ENCODE data around the gene CEL. TPM values are rescaled to one million over a fixed set of nuclear protein-coding genes. Genes with fewer than 3 reads are reported as not detected.
"Not testable (repeated sequence)": the region's sequence is repeated elsewhere in the genome, so short reads cannot be mapped to it uniquely, and the experiment has no call there.

Gene CEL
- 1 to 10 TPM; 1.4 to 2.3 TPM for total RNA-seq

DNA sequence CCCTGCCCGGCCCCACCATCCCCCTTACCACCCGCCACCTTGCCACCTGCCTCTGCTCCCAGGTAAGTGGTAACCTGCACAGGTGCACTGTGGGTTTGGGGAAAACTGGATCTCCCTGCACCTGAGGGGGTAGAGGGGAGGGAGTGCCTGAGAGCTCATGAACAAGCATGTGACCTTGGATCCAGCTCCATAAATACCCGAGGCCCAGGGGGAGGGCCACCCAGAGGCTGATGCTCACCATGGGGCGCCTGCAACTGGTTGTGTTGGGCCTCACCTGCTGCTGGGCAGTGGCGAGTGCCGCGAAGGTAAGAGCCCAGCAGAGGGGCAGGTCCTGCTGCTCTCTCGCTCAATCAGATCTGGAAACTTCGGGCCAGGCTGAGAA, at the start of gene CEL:
TSS of gene CEL (plus strand) at position 218 of the 382 bp plus-strand sequence. CDS start at position 240, 22 bp downstream.
- H3K27me3 Mint-ChIP-seq; DNase-seq; H3K36me3 Mint-ChIP-seq; ATAC-seq (ENCODE audit: low read depth); POLR2A ChIA-PET; H3K9me3 Mint-ChIP-seq: not testable (repeated sequence)
- peak within 1 kb of the TSS; percentile 55 for H3K27ac Mint-ChIP-seq
- H3K4me3 Mint-ChIP-seq = peak within 1 kb of the TSS; percentile 35
- peaks cover 36% of the 10 kb centered on the region for H3K4me1 Mint-ChIP-seq

DNA sequence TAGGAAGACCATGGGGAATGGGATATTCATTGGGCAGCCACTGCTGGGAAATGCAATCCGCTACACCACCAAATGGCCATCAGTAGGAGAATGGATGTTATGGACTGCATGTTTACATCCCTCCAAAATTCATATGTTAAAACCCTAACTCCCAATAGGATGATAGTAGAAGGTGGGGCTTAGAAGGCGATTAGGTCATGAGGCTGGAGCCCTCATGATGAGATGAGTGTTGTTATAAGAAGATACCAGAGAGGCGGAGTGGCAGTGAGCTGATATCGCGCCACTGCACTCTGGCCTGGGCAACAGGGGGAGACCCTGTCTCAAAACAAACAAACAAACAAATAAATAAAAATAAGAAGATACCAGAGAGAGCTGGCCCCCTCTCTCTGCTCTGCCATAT, 47.1 kb upstream of the CEL start:
- H3K9me3 Mint-ChIP-seq = peaks cover 6% of the 10 kb centered on the region
- no peak for ATAC-seq (ENCODE audit: low read depth)
- H3K27me3 Mint-ChIP-seq = peaks cover 52% of the 10 kb centered on the region
- no peaks in the 10 kb centered on the region for H3K4me1 Mint-ChIP-seq
- H3K4me3 Mint-ChIP-seq = no peak overlapping the region
- POLR2A ChIA-PET = no interaction called here
- no peak overlapping the region for H3K27ac Mint-ChIP-seq
- no peak for DNase-seq
- H3K36me3 Mint-ChIP-seq = no peaks in the 10 kb centered on the region

DNA sequence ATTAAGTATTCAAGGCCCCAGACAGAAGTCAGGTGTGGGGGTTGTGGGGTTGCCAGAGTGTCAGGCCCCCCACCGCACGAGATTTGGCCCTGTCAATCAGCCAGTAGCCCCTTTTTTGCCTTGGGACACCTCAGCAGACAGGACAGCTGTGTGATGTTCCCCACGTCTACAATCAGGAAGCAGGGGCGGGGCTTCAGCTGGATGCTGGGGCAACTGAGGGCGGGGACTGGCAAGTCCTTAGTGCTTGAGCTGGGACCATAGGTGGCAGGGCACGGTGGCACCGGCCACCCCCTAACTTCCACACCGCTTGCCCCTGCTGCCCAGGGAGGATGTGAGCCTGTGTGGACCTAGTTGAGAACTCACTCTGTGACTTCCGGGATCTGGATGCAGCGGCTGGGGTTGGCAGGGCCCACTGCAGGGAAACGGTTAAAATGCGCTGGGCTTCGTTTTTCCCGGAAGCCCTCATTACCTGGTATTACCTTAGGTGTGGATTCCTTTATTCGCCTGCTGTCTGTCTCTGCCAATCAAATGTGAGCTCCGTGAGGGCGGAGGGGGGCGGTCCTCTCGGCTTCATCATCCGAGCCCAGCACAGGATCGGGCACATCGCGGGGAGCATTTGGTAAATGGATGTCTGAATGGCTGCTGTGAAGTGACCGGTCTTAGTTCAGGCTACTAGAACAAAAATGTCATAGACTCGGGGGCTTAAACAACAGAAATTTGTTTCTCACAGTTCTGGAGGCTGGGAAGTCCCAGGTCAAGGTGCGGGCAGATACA, 38.5 kb upstream of the CEL start:
- POLR2A ChIA-PET = interaction anchor here (0.6 to 1.4 kb wide), 3 partner anchors 15 to 121 kb away, joined by 3 to 5 read pairs (median 3); no protein-coding TSS in a partner anchor
- H3K27ac Mint-ChIP-seq = peak overlapping the region; percentile 61
- H3K4me3 Mint-ChIP-seq = peak overlapping the region; percentile 61

DNA sequence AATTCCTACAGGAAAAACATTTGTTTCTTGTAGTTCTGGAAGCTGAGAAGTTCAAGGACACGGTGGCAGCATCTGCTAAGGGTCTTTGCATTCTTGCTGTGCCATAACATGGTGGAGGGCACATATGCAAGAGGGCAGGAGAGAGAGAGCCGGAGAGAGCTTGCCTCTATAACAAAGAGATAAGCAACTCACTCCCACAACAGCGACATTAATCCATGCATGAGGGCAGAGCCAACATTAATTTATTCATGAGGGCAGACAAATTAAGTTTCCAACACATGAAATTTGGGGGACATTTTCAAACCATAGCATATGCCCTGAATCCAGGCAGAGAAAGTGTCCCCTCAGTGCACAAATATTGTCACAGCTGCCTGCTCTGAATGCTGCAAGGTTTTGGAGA, 35.4 kb upstream of the CEL start:
- POLR2A ChIA-PET = no interaction called here
- no peak for DNase-seq
- no peaks in the 10 kb centered on the region for H3K9me3 Mint-ChIP-seq
- peaks cover 29% of the 10 kb centered on the region for H3K4me1 Mint-ChIP-seq
- no peak for ATAC-seq (ENCODE audit: low read depth)
- H3K4me3 Mint-ChIP-seq = no peak overlapping the region
- peaks cover 2% of the 10 kb centered on the region for H3K36me3 Mint-ChIP-seq
- no peak overlapping the region for H3K27ac Mint-ChIP-seq
- no peaks in the 10 kb centered on the region for H3K27me3 Mint-ChIP-seq

More for the DNA sequence above, 38.5 kb upstream of the CEL start:
- DNase-seq = peak; percentile 68
- ATAC-seq (ENCODE audit: low read depth) = peak; percentile 75
- H3K27me3 Mint-ChIP-seq = peaks cover 3% of the 10 kb centered on the region
- peaks cover 24% of the 10 kb centered on the region for H3K4me1 Mint-ChIP-seq
- no peaks in the 10 kb centered on the region for H3K9me3 Mint-ChIP-seq
- no peaks in the 10 kb centered on the region for H3K36me3 Mint-ChIP-seq

DNA sequence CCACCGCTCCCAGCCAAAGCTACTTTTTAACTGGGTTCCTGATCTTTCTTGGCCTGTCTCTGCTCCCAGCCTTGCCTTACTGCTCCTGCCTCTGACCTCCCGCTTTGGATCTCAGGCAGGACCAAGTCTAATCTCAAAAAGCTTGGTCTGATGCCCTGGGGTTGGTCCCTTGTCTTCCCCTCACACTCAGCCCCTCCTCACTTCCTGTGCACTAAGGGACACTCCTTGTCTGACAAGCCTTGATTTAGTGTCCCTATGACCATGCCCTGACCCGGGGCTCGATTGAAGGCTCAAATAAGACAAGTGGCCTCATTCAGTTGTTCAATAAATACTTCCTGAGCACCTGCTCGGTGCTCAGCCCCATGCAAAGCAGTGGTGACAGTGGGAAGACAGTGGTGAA, 34.6 kb upstream of the CEL start:
- DNase-seq = no peak
- no peaks in the 10 kb centered on the region for H3K9me3 Mint-ChIP-seq
- H3K4me1 Mint-ChIP-seq = peaks cover 35% of the 10 kb centered on the region
- no peak for ATAC-seq (ENCODE audit: low read depth)
- no peaks in the 10 kb centered on the region for H3K27me3 Mint-ChIP-seq
- H3K36me3 Mint-ChIP-seq = peaks cover 3% of the 10 kb centered on the region
- POLR2A ChIA-PET = no interaction called here
- no peak overlapping the region for H3K4me3 Mint-ChIP-seq
- H3K27ac Mint-ChIP-seq = no peak overlapping the region

DNA sequence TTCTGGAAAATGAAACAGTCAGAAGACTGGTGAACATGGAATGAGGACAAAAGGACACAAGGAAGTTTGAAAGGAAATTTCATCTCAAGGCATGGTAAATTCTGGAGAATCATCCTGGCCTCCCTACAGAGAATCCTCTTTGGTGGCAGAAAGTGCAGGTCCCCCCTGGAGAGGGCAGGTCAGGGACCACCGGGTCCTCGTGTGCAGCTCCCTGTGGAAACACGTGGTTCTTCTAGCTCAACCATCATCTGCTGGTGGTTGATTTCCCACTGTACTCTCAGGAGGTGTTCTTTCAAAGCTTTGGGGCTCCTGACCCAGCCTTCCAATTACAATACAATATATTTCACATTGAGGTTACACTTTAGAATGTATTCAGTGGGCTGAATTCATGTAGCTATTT, 33.6 kb upstream of the CEL start:
- POLR2A ChIA-PET = no interaction called here
- ATAC-seq (ENCODE audit: low read depth) (no peak), DNase-seq (no peak)
- peaks cover 36% of the 10 kb centered on the region for H3K4me1 Mint-ChIP-seq
- no peaks in the 10 kb centered on the region for H3K9me3 Mint-ChIP-seq
- no peak overlapping the region for H3K27ac Mint-ChIP-seq
- H3K27me3 Mint-ChIP-seq = no peaks in the 10 kb centered on the region
- peak overlapping the region; percentile 98 for H3K4me3 Mint-ChIP-seq
- H3K36me3 Mint-ChIP-seq = peaks cover 9% of the 10 kb centered on the region

DNA sequence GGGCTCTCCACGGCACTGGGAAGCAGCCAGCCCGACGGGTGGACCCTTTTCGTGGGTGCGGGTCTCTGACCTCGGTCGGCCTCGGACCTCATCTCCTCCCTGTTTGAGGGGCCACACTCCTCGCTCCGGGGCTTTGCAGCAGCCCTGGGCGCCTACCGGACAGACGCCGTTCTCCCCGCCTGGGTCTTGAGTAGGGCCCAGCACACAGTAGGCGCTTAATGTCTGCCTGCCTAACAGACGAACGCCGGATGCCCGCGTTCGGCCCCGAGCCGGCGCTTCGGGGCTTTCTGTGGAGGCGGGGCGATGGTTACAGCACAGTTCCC, 31.8 kb upstream of the CEL start:
- POLR2A ChIA-PET = interaction anchor here (0.7 to 4.7 kb wide), 25 partner anchors 8 to 1096 kb away, joined by 3 to 41 read pairs (median 5); partner anchors contain the start of gene TSC1
- H3K9me3 Mint-ChIP-seq = no peaks in the 10 kb centered on the region
- DNase-seq (no peak), ATAC-seq (ENCODE audit: low read depth) (peak; percentile 15)
- H3K36me3 Mint-ChIP-seq = peaks cover 9% of the 10 kb centered on the region
- H3K4me1 Mint-ChIP-seq = peaks cover 35% of the 10 kb centered on the region
- peak overlapping the region; percentile 98 for H3K4me3 Mint-ChIP-seq
- peak overlapping the region; percentile 91 for H3K27ac Mint-ChIP-seq
- H3K27me3 Mint-ChIP-seq = no peaks in the 10 kb centered on the region

DNA sequence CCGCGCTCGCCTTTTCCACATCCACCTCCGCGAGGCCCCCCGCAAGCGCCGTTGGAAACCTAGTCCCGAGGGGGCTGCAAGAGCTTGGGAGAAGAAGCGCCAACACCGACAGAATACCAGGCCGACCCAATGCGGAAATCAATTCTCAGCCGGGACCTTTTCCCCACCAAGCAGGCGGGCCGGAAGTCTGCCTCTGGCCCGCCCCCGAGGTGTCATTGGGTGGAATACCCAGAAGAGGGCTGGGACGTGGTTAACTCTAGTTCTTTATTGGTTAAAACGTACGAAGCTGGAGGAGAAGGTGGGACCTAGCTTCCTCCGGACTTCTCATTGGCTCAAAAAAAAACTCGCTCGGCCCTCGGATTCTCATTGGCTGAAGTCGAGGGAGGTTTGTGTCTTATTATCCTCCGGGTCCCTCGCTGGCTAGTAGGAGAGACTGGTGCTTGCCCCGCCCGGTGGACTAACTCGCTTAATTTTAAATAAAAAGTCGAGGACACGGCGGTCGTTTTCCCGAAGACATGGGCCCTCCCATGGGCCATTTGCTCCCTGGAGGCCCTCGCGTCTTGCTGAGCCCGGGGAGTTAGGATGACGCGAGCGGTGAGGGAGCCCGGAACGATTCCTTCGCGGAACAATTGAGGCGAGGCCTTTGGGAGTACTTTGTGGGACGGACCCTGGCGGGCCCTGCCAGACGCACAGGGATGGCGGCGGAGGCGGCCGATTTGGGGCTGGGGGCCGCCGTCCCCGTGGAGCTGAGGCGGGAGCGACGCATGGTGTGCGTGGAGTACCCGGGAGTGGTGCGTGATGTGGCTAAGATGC, 31.3 kb upstream of the CEL start, which contains the start of gene GTF3C5:
TSS of gene GTF3C5 (plus strand) at position 681 of the 813 bp plus-strand sequence. CDS start at position 696, 15 bp downstream.
- ATAC-seq (ENCODE audit: low read depth) (peak; percentile 98), DNase-seq (peak; percentile 88)
- Mint-ChIP-seq H3K36me3 (peaks cover 9% of the 10 kb centered on the region), H3K27me3 (no peaks in the 10 kb centered on the region), H3K27ac (peak within 1 kb of the TSS; percentile 91), H3K4me1 (peaks cover 35% of the 10 kb centered on the region), H3K4me3 (peak within 1 kb of the TSS; percentile 98), H3K9me3 (no peaks in the 10 kb centered on the region)
- POLR2A ChIA-PET = interaction anchor here (0.6 to 4.7 kb wide), 29 partner anchors 8 to 1096 kb away, joined by 3 to 41 read pairs (median 5); partner anchors contain the start of gene TSC1

DNA sequence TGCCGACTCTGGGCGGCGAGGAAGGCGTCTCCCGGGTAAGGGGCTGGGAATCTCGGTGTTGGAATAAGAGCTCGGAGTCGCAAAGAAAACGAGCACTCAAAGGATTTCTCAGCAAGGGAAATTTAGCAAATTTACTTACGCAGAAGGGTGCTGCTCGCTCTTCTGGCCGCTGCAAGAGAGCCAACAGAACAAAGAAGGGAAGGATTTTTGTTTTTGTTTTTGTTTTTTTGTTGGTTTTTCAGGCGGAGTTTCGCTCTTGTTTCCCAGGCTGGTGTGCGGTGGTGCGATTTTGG, 30.7 kb upstream of the CEL start:
- Mint-ChIP-seq H3K9me3 (no peaks in the 10 kb centered on the region), H3K4me3 (peak overlapping the region; percentile 98), H3K27ac (peak overlapping the region; percentile 91), H3K4me1 (peaks cover 35% of the 10 kb centered on the region), H3K36me3 (peaks cover 9% of the 10 kb centered on the region), H3K27me3 (no peaks in the 10 kb centered on the region)
- POLR2A ChIA-PET = interaction anchor here (0.7 to 4.7 kb wide), 17 partner anchors 8 to 340 kb away, joined by 3 to 41 read pairs (median 7); no protein-coding TSS in a partner anchor
- no peak for DNase-seq
- ATAC-seq (ENCODE audit: low read depth) = no peak

DNA sequence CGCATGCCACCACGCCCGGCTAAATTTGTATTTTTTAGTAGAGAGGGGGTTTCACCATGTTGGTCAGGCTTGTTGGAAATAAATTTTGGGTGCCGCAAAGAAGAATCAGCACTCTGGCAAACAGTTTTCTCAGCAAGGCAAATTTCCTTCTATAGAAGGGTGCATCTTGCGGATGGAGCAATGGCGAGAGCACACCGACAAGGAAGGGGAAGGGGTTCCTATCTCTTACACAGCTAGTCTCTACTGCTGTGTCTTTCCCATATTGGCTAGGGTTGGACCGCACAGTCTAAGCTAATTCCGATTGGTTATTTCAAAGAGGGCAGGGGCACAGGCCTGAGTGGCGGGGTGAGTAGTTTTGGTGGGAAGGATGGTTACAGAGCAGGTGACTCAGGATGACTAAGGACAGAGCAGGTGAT, 30.3 kb upstream of the CEL start:
- POLR2A ChIA-PET = interaction anchor here (1.3 to 4.7 kb wide), 16 partner anchors 7 to 339 kb away, joined by 3 to 41 read pairs (median 7); no protein-coding TSS in a partner anchor
- peaks cover 35% of the 10 kb centered on the region for H3K4me1 Mint-ChIP-seq
- no peaks in the 10 kb centered on the region for H3K27me3 Mint-ChIP-seq
- peak overlapping the region; percentile 98 for H3K4me3 Mint-ChIP-seq
- DNase-seq (no peak), ATAC-seq (ENCODE audit: low read depth) (no peak)
- H3K27ac Mint-ChIP-seq = peak overlapping the region; percentile 91
- no peaks in the 10 kb centered on the region for H3K9me3 Mint-ChIP-seq
- peaks cover 9% of the 10 kb centered on the region for H3K36me3 Mint-ChIP-seq

DNA sequence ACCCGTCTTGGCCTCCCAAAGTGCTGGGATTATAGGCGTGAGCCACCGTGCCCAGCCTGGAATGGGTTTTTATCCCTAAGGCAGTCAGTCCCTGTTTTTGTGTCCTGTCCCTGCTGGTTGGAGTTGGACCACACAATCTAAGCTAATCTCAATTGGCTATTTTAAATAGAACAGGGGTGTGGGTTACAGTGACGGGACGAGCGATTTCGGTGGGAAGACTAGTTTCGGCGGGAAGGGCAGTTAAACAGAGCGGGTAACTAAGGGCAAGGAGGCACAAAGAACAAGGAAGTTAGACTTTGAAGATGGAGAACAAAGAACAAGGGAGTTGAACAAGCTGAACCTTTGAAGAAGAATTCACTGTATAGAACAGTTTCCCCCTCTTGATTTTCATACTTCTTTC, 29.6 kb upstream of the CEL start:
- DNase-seq = no peak
- POLR2A ChIA-PET = interaction anchor here (4.7 kb wide), 1 partner anchor 26 kb away, joined by 41 read pairs; no protein-coding TSS in a partner anchor
- Mint-ChIP-seq H3K36me3 (peaks cover 9% of the 10 kb centered on the region), H3K27ac (peak overlapping the region; percentile 7), H3K4me3 (peak overlapping the region; percentile 98), H3K27me3 (no peaks in the 10 kb centered on the region), H3K9me3 (no peaks in the 10 kb centered on the region), H3K4me1 (peaks cover 33% of the 10 kb centered on the region)
- ATAC-seq (ENCODE audit: low read depth) = no peak

DNA sequence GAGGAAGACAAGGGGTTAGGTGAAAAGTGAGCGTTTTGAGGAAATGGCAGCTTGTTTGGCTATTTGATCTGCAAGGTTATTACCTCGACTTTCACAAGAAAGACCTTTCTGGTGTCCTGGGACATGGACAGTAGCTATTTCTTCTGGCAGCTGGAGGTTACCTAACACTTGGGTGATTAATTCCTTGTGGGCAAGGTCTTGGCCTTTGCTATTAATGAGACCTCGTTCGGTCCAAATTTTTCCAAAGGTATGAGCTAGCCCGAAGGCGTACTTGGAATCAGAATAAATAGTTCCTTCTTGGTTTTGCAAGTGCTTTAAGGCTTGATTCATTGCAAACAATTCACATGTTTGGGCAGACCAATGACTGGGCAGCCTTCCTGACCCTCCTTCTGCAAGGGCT, 26.1 kb upstream of the CEL start:
- Mint-ChIP-seq H3K36me3 (peaks cover 8% of the 10 kb centered on the region), H3K27ac (no peak overlapping the region), H3K27me3 (no peaks in the 10 kb centered on the region), H3K4me3 (no peak overlapping the region), H3K4me1 (peaks cover 26% of the 10 kb centered on the region), H3K9me3 (no peaks in the 10 kb centered on the region)
- POLR2A ChIA-PET = no interaction called here
- ATAC-seq (ENCODE audit: low read depth) (no peak), DNase-seq (no peak)

DNA sequence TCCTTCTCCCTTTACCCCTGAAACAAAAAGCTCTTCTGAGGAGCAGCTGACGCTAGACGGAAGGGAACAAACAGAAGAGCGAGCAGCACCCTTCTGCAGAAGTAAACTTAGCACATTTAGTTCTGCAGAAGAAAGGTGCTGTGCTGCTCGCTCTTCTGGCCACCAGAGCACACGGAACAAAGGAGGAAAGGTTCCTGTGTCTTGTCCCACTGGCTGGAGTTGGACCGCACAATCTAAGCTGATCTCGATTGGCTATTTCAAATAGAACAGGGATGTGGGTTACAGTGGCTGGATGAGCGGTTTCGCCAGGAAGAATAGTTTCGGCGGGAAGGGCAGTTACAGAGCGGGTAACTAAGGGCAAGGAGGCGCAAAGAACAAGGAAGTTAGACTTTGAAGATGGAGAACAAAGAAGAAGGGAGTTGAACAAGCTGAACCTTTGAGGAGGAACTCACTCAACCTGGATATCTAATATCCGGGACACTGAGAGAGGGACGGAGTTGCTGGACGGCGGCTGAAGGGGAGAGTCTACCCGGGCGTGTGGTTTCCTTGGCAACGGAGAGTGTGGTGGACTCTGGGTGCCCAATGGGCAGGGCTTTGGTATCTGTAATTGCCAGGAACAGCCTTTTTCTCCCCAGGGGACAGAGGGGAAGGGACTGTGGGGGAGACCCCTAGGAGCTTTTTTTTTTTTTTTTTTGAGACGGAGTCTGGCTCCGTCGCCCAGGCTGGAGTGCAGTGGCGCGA, 23.8 kb upstream of the CEL start:
- Mint-ChIP-seq H3K4me1 (peaks cover 10% of the 10 kb centered on the region), H3K27me3 (no peaks in the 10 kb centered on the region), H3K4me3 (no peak overlapping the region), H3K36me3 (no peaks in the 10 kb centered on the region), H3K9me3 (no peaks in the 10 kb centered on the region), H3K27ac (no peak overlapping the region)
- ATAC-seq (ENCODE audit: low read depth) (no peak), DNase-seq (no peak)
- POLR2A ChIA-PET = interaction anchor here (0.7 to 1.2 kb wide), 3 partner anchors 7 to 94 kb away, joined by 3 to 5 read pairs (median 4); partner anchors contain the start of gene GTF3C5

All from activated naive CD8-positive, alpha-beta T cell treated with anti-CD3 and anti-CD28 coated beads, Interleukin-2, amount 10 ng/mL, durations not matched to agents 7 days and 5 days (primary cell).